Measurements from ENCODE around the gene OR4D1.

- TF ChIP-seq U2AF1 (optimal IDR thresholded peaks at IDR 0.05; ENCODE audit: low read depth, low read length) (no peak), SNIP1 (IDR thresholded peaks at IDR 0.05; ENCODE audit: low read depth) (no peak), TAF1 (IDR thresholded peaks at IDR 0.05; ENCODE audit: control insufficient read depth, extremely low read depth, insufficient read depth, low read length, severe bottlenecking) (no peak), USF1 (CRISPR knock-in tag; IDR thresholded peaks at IDR 0.05) (no peak), MXI1 (IDR thresholded peaks at IDR 0.05; ENCODE audit: low read depth, low read length) (no peak), NCOR1 (IDR thresholded peaks at IDR 0.05) (no peak), SIRT6 (IDR thresholded peaks at IDR 0.05; ENCODE audit: low read depth, low read length) (no peak), FOXJ3 (CRISPR knock-in tag; IDR thresholded peaks at IDR 0.05) (no peak)
These were observed 37.0 kb downstream of the OR4D1 start for GRCh38 chr17:58184986-58185761.
